ENCODE measurements around the gene ZCWPW1. TPM values are rescaled to one million over a fixed set of nuclear protein-coding genes. Genes with fewer than 3 reads are reported as not detected.

The ZCWPW1 gene
- total and polyA plus RNA-seq, 2 donors (not counting 1 experiment from before 2014, with no cell fraction given): 1.1 to 2.8 TPM

GRCh38 chr7:100389437-100390088 lies 38.9 kb downstream of the ZCWPW1 start:
- H3K4me3 ChIP-seq (replicated peaks in 1 of 4; ENCODE audit: control extremely low read depth in 1 of 4, insufficient read depth in 1 of 4, low read depth in 3 of 4, low read length in 4 of 4): no peak overlapping the region
- no peak for TF ChIP-seq CTCF (conservative IDR thresholded peaks at IDR 0.05 in 1 of 2, IDR thresholded peaks at IDR 0.05 in 1 of 2; ENCODE audit: low read depth in 1 of 2, low read length in 2 of 2)
- TF ChIP-seq EZH2 (IDR thresholded peaks at IDR 0.05; ENCODE audit: low read length, missing control alignments): no peak
- H3K9me3 ChIP-seq (ENCODE audit: control insufficient read depth, insufficient read depth, low read depth, low read length): no peaks in the 10 kb centered on the region
- no peak overlapping the region for H2AFZ ChIP-seq (ENCODE audit: low read length)
- H3K4me2 ChIP-seq (ENCODE audit: extremely low read depth, insufficient read depth, low read length): no peak overlapping the region
- no peak for DNase-seq (ENCODE audit: low read depth in 2 of 2)
- peaks cover 4% of the 10 kb centered on the region for H3K27me3 ChIP-seq (ENCODE audit: control insufficient read depth, insufficient read depth, low read length)
- H3K27ac ChIP-seq (ENCODE audit: insufficient read depth, low read length): no peak overlapping the region
- H3K36me3 ChIP-seq (ENCODE audit: control insufficient read depth, insufficient read depth, low read length): no peaks in the 10 kb centered on the region
- no peak overlapping the region for H3K9ac ChIP-seq (ENCODE audit: insufficient read depth, low read length)
- H4K20me1 ChIP-seq (ENCODE audit: control insufficient read depth, extremely low read depth, insufficient read depth, low read length): no peaks in the 10 kb centered on the region
- H3K79me2 ChIP-seq (ENCODE audit: control insufficient read depth, insufficient read depth, low read length): no peaks in the 10 kb centered on the region
- H3K4me1 ChIP-seq (ENCODE audit: control insufficient read depth, extremely low read depth, insufficient read depth, low read length): no peaks in the 10 kb centered on the region

- Histone ChIP-seq H3K4me3 (replicated peaks in 1 of 4; ENCODE audit: control extremely low read depth in 1 of 4, insufficient read depth in 1 of 4, low read depth in 3 of 4, low read length in 4 of 4) (no peak overlapping the region), H4K20me1 (ENCODE audit: control insufficient read depth, extremely low read depth, insufficient read depth, low read length) (no peaks in the 10 kb centered on the region), H3K27me3 (ENCODE audit: control insufficient read depth, insufficient read depth, low read length) (no peaks in the 10 kb centered on the region), H3K79me2 (ENCODE audit: control insufficient read depth, insufficient read depth, low read length) (no peaks in the 10 kb centered on the region), H3K27ac (ENCODE audit: insufficient read depth, low read length) (no peak overlapping the region), H3K4me1 (ENCODE audit: control insufficient read depth, extremely low read depth, insufficient read depth, low read length) (no peaks in the 10 kb centered on the region), H2AFZ (ENCODE audit: low read length) (no peak overlapping the region), H3K9me3 (ENCODE audit: control insufficient read depth, insufficient read depth, low read depth, low read length) (no peaks in the 10 kb centered on the region), H3K4me2 (ENCODE audit: extremely low read depth, insufficient read depth, low read length) (no peak overlapping the region), H3K36me3 (ENCODE audit: control insufficient read depth, insufficient read depth, low read length) (no peaks in the 10 kb centered on the region), H3K9ac (ENCODE audit: insufficient read depth, low read length) (no peak overlapping the region)
- no peak for DNase-seq (ENCODE audit: low read depth in 2 of 2)
- no peak for TF ChIP-seq EZH2 (IDR thresholded peaks at IDR 0.05; ENCODE audit: low read length, missing control alignments)
These were observed 40.8 kb downstream of the ZCWPW1 start for GRCh38 chr7:100387695-100388094.

GRCh38 chr7:100386940-100387339 lies 41.6 kb downstream of the ZCWPW1 start:
- Histone ChIP-seq H3K27ac (ENCODE audit: insufficient read depth, low read length) (no peak overlapping the region), H3K9ac (ENCODE audit: insufficient read depth, low read length) (no peak overlapping the region), H3K27me3 (ENCODE audit: control insufficient read depth, insufficient read depth, low read length) (no peaks in the 10 kb centered on the region), H3K36me3 (ENCODE audit: control insufficient read depth, insufficient read depth, low read length) (no peaks in the 10 kb centered on the region), H3K4me3 (replicated peaks in 1 of 4; ENCODE audit: control extremely low read depth in 1 of 4, insufficient read depth in 1 of 4, low read depth in 3 of 4, low read length in 4 of 4) (no peak overlapping the region), H3K4me2 (ENCODE audit: extremely low read depth, insufficient read depth, low read length) (no peak overlapping the region), H3K4me1 (ENCODE audit: control insufficient read depth, extremely low read depth, insufficient read depth, low read length) (no peaks in the 10 kb centered on the region), H3K79me2 (ENCODE audit: control insufficient read depth, insufficient read depth, low read length) (no peaks in the 10 kb centered on the region), H4K20me1 (ENCODE audit: control insufficient read depth, extremely low read depth, insufficient read depth, low read length) (no peaks in the 10 kb centered on the region), H3K9me3 (ENCODE audit: control insufficient read depth, insufficient read depth, low read depth, low read length) (no peaks in the 10 kb centered on the region), H2AFZ (ENCODE audit: low read length) (no peak overlapping the region)
- no peak for DNase-seq (ENCODE audit: low read depth in 2 of 2)
- TF ChIP-seq CTCF (conservative IDR thresholded peaks at IDR 0.05 in 1 of 2, IDR thresholded peaks at IDR 0.05 in 1 of 2; ENCODE audit: low read depth in 1 of 2, low read length in 2 of 2): no peak
- TF ChIP-seq EZH2 (IDR thresholded peaks at IDR 0.05; ENCODE audit: low read length, missing control alignments): no peak
